ENCODE measurements around the gene PLCB3. TPM values are rescaled to one million over a fixed set of nuclear protein-coding genes. Genes with fewer than 3 reads are reported as not detected.
A peak's percentile ranks its signal among the peaks of the same experiment; 100 is the strongest.

The PLCB3 gene
- total RNA-seq, 1 donor = 3.7 TPM

DNA sequence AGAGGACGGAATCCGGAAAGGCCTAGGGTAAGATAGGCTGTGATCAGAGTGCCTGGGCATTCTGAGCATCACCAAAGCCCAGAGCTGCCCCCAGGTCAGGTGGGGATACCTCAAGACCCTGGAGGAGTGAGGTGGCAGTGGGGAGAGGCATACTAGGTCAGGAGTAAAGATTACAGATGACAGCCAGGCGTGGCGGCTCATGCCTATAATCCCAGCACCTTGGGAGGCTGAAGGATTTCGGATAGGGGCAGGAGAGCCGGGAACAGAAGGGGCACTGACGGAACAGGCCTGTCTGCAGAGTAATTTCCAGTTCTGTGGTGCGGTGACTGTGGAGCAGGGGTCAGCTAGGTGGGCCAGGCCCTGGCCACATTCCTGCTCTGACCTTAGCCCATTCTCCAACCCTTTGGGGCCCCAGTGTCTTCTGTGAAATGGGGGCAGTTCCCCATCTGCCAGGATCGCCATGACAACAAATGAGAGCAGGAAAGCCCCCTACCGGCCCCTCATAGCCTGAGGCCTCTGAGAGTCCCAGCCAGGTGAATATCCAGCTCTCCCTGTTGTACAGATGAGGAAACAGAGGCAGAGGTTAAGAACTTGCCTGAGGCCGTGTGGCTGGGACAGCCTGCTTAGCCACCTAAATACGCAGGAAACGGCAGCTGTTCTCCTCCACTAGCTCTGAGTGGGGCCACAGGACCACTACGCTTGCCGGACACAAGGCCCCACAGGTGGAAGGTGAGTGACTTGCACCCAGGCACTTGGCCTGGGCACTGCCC is 23.9 kb downstream of the PLCB3 start:
- H3K9me3 ChIP-seq (ENCODE audit: low read depth, low read length) = no peaks in the 10 kb centered on the region
- H3K4me3 ChIP-seq (ENCODE audit: low read length) = no peak overlapping the region
- no peaks in the 10 kb centered on the region for H3K27me3 ChIP-seq (ENCODE audit: insufficient read depth, low read length)
- peaks cover 15% of the 10 kb centered on the region for H3K4me1 ChIP-seq (ENCODE audit: insufficient read depth, low read length)

DNA sequence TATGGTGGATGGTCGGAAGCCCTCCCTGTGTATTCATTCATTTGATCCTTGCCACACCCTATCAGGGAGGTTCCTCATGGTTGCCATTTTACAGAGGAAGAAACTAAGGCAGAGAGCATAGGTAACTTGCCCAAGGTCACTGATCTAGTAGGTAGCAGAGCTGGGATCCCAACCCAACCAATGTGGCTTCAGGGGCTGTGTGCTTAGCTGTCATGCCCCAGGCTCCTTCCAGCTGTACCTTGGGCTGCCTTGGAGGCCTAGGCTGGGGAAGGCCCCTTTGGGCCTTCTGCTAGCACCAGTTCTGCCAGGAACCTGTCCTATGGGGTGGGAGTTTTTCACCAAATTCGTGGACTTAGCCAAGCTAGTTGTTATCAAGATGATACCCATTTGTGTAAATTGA is 24.5 kb downstream of the PLCB3 start:
- H3K9me3 ChIP-seq (ENCODE audit: low read depth, low read length) = no peaks in the 10 kb centered on the region
- H3K4me1 ChIP-seq (ENCODE audit: insufficient read depth, low read length) = peaks cover 9% of the 10 kb centered on the region
- no peaks in the 10 kb centered on the region for H3K27me3 ChIP-seq (ENCODE audit: insufficient read depth, low read length)
- no peak overlapping the region for H3K4me3 ChIP-seq (ENCODE audit: low read length)

DNA sequence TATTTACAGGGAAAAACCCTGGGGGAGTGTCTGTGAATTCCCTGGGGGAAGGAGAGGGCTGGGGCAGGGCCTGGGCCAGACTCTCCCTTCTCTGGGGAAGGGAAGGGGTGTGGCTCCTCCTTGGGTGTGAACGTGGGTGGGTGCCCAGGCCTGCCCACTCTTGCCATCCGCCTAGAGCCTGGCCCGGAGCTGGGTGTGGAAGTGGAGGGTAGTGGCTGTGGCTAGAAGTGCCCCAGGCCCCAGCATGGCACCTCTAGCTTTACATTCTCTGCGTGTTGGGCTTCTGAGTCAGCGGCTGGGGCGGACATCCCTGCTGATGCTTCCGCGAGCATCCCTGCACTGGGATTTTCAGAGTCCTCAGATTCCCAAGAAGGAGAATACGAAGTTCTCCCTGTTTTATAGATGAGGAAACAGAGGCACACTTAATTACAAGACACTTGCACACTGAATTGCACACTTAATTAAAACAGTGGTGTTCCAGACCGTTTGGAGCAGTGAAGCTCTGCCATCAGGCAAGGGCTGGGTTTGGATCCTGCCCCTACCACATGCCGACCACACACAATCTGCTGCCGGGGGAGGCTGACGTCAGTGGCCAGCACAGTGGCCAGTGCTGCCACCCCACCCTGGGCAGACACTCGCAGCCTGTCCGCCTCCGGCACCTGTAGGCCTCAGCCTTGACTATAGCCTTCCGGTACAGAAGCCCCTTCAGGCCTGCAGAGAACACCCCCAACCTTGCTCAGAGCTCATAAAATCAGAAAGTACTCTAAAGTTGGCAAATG is 25.5 kb downstream of the PLCB3 start:
- Histone ChIP-seq H3K27me3 (ENCODE audit: insufficient read depth, low read length) (no peaks in the 10 kb centered on the region), H3K4me3 (ENCODE audit: low read length) (no peak overlapping the region), H3K9me3 (ENCODE audit: low read depth, low read length) (no peaks in the 10 kb centered on the region), H3K4me1 (ENCODE audit: insufficient read depth, low read length) (peaks cover 5% of the 10 kb centered on the region)

DNA sequence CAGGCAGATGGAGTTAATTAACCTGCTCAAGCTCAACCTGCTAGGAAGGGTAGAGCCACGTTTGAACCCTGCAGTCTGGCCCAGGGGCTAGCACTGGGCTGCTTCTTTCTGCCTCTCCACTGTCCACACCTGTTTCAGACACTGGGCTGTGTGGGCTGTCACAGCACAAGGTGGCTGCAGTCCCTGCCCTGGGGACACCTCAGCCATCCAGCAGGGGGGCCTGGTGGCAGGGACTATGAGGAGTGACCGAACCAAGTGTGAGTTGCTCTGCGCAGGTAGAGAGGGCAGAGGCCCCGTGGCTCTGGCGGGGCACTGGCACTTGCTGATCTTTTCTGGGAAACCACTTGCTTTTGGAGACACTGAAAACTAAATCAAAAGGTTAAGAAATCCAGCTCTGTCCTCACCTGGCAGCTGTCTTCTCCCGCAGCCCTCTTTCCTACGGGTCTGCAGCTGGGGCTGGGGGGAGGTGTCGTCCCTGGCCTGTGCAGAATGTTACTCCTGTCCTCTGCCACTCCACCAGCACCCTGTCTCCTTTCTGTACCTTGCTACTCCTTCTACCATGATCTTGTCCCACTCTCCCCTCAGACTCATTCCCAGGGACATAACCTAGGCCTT is 27.4 kb downstream of the PLCB3 start:
- Histone ChIP-seq H3K4me1 (ENCODE audit: insufficient read depth, low read length) (peaks cover 4% of the 10 kb centered on the region), H3K9me3 (ENCODE audit: low read depth, low read length) (no peaks in the 10 kb centered on the region), H3K4me3 (ENCODE audit: low read length) (no peak overlapping the region), H3K27me3 (ENCODE audit: insufficient read depth, low read length) (no peaks in the 10 kb centered on the region)

DNA sequence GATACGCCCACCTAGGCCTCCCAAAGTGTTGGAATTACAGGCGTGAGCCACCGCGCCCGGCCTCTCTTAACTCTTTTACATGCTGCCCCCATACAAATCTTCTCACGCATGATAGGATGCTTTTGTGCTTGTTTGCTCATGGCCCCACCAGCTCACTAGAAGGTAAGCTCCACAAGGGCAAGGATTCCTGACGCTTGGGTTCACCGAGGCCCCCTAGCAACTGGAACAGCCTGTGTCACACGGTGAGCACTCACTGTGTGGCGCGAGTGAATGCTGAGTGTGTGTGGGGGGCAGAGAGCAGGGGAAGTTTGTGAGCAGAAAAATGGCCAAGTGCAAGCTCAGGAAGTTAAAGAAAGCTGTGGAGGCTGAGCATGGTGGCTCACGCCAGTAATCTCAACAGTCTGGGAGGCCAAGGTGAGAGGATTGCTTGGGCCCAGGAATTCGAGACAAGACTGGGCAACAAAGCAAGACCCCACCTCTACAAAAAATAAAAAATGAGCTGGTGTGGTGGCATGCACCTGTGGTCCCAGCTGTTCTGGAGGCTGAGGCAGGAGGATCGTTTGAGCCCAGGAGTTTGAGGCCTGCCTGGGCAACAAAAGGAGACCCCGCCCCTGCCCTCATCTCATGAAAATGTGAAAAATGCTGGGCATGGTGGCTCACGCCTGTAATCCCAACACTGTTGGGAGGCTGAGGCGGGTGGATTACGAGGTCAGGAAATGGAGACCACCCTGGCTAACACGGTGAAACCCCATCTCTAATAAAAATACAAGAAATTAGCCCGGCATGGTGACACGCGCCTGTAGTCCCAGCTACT is 30.8 kb downstream of the PLCB3 start:
- peaks cover 19% of the 10 kb centered on the region for H3K4me1 ChIP-seq (ENCODE audit: insufficient read depth, low read length)
- no peak overlapping the region for H3K4me3 ChIP-seq (ENCODE audit: low read length)
- no peaks in the 10 kb centered on the region for H3K27me3 ChIP-seq (ENCODE audit: insufficient read depth, low read length)
- no peaks in the 10 kb centered on the region for H3K9me3 ChIP-seq (ENCODE audit: low read depth, low read length)

DNA sequence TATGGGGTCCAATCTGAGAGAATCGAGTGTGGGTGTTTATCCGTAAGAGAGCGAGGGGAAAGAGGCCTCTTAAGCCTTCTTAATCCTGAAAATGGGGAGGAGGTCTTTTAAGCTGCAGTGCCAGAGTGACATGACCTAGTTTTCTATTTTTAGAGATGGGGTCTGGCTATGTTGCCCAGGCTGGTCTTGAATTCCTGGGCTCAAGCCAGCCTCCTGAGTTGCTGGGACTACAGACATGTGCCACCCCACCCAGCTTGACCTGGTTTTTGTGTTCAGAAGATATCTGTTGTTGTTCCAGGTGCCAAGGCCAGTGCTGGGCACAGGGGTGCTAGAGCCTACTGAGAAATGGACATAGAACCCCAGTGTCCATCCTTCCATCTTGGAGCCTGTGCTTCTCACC is 31.8 kb downstream of the PLCB3 start:
- Histone ChIP-seq H3K4me1 (ENCODE audit: insufficient read depth, low read length) (peaks cover 19% of the 10 kb centered on the region), H3K9me3 (ENCODE audit: low read depth, low read length) (no peaks in the 10 kb centered on the region), H3K4me3 (ENCODE audit: low read length) (no peak overlapping the region), H3K27me3 (ENCODE audit: insufficient read depth, low read length) (no peaks in the 10 kb centered on the region)

DNA sequence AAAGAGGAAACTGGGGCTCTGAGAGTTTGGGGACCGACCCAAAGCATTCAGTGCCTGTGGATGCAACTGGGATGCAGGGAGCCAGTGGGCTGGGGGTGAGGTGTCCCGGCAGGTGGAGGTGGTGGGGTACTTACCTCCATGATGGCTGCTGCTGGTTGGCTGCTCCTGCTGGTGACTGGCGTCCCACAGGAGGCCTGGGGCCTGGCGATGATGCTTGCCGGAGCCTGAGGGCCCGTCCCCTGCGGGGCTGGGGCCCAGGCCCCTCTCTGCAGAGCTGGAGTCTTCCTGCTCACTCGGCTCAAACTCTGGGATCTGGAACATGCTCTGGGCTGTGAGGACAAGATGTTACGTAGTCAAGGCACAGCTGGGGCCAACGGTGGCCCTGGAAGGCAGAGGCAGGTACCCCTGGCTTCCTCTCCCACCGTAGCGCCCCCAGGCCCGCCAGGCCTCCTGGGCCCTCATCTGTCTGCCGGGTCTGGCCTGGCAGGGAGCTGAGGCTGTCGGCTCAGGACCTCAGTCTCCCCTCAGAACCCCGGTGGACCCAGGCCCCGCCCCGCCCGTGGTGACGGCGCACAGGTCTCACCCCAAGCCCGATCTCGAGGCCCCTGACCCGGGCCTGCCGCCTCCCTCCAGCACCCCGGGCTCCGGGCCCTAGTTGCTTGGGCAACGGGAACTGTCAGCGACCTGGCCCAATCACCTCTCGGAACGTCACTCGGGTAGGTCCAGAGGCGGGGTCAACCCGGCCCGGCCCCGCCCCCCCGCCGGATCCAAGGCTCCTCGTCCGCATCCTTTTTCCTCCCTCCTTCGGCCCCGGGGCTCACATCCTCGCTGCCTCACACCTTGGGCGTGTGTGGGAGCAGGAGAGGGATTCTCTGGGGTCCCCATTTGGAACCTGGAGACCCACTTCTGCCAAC is 33.0 kb downstream of the PLCB3 start, which contains the start of gene BAD:
TSS of gene BAD (minus strand) at position 618 of the 914 bp plus-strand sequence. CDS start at position 321, 297 bp downstream.
- peak within 1 kb of the TSS; percentile 77 for H3K4me3 ChIP-seq (ENCODE audit: low read length)
- peaks cover 19% of the 10 kb centered on the region for H3K4me1 ChIP-seq (ENCODE audit: insufficient read depth, low read length)
- no peaks in the 10 kb centered on the region for H3K9me3 ChIP-seq (ENCODE audit: low read depth, low read length)
- no peaks in the 10 kb centered on the region for H3K27me3 ChIP-seq (ENCODE audit: insufficient read depth, low read length)

DNA sequence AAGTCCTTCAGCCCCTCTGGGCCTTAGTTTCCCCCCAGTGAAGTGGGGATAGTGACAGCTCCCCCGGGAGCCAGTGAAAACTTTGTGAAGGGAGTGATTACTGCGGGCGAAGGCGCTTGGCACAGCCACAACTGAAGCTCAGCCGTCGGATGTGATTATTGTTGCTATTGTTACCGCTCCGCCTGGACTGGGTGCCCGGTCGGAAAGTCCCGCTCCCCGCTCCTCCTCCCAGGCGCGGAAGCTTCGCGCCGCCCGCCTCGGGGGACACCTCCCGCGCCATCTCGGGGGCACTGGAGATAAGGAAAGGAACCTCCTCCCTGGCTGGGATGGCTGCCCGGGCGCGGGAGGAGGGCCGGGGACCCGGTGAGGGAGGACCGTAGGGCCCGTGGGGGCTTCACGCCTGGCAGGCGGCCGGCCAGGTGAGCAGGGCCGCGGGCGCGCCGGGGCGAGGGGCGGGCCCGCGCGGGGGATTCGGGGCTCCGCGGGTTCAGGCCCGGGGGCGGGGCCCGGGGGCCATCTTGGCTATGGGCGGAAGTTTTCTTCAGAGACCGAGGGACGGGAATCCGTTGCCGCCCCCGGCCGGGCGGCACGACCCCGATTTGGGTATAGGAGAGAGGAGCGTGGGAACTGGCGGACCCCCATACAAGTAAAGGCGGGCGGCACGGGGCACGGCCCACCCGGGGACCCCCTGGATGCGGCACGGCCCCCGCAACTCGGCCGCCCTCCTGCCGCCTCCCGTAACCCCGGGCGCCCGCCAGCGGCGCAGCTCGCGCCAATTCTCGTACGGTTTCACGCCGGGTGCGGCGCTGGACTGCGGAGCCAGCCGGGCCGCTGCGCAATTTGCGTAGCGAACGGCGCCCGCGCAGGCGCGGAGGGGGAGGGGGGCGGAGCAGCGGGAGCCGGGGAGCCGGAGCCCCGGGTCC is 33.9 kb downstream of the PLCB3 start, which contains the start of gene GPR137:
TSS of gene GPR137 (plus strand) at position 887 of the 923 bp plus-strand sequence. CDS start 677 bp downstream, outside the sequence.
- Histone ChIP-seq H3K4me1 (ENCODE audit: insufficient read depth, low read length) (peaks cover 19% of the 10 kb centered on the region), H3K4me3 (ENCODE audit: low read length) (peak within 1 kb of the TSS; percentile 77), H3K9me3 (ENCODE audit: low read depth, low read length) (no peaks in the 10 kb centered on the region), H3K27me3 (ENCODE audit: insufficient read depth, low read length) (peaks cover 3% of the 10 kb centered on the region)

DNA sequence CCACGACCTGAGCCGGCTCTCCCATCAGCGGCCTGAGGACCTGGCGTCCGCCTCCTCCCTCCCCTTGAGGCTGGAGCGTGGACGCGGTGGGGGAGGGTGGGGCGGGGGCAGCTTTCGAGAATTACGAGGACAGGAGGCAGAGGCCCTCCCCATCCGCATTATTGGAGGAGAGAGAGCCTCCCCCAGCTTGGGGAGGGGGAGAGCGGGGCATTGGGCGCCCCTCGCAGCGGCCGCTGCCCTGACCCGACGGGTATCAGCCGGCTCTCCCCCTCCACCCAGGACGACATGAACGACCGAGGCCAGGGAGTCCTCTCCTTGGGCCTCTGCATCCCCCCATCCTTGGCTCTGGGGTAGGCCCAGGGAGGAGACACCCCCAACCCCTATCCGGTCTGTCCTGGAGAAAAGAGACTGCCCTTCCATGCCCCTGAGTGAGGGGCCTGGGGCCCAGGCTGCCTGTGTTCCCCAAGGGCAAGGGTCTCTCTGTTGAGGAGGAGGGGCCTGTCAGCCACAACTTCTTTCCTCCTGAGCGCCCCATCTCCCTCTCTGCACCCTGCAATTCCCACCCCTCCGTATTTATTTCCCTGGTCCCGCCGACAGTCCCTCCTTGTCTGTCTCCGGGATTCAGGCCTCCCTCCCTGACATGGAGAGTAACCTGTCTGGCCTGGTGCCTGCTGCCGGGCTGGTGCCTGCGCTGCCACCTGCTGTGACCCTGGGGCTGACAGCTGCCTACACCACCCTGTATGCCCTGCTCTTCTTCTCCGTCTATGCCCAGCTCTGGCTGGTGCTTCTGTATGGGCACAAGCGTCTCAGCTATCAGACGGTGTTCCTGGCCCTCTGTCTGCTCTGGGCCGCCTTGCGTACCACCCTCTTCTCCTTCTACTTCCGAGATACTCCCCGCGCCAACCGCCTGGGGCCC is 34.8 kb downstream of the PLCB3 start:
- H3K9me3 ChIP-seq (ENCODE audit: low read depth, low read length) = no peaks in the 10 kb centered on the region
- H3K4me1 ChIP-seq (ENCODE audit: insufficient read depth, low read length) = peaks cover 19% of the 10 kb centered on the region
- peaks cover 12% of the 10 kb centered on the region for H3K27me3 ChIP-seq (ENCODE audit: insufficient read depth, low read length)
- H3K4me3 ChIP-seq (ENCODE audit: low read length) = peak overlapping the region; percentile 77

DNA sequence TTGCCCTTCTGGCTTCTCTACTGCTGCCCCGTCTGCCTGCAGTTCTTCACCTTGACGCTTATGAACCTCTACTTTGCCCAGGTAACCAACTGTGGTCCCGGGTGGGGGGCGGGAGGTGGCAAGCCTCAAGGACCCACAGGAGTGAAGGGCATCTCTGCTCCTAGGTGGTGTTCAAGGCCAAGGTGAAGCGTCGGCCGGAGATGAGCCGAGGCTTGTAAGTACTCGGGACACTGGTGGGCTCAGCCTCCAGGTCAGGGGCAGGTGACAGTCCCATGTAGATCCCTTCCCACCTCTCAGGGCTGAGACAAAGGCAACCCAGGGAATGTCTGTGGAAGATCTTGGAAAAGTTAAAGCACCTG is 35.5 kb downstream of the PLCB3 start:
- Histone ChIP-seq H3K9me3 (ENCODE audit: low read depth, low read length) (no peaks in the 10 kb centered on the region), H3K4me3 (ENCODE audit: low read length) (no peak overlapping the region), H3K27me3 (ENCODE audit: insufficient read depth, low read length) (peaks cover 15% of the 10 kb centered on the region), H3K4me1 (ENCODE audit: insufficient read depth, low read length) (peaks cover 25% of the 10 kb centered on the region)

DNA sequence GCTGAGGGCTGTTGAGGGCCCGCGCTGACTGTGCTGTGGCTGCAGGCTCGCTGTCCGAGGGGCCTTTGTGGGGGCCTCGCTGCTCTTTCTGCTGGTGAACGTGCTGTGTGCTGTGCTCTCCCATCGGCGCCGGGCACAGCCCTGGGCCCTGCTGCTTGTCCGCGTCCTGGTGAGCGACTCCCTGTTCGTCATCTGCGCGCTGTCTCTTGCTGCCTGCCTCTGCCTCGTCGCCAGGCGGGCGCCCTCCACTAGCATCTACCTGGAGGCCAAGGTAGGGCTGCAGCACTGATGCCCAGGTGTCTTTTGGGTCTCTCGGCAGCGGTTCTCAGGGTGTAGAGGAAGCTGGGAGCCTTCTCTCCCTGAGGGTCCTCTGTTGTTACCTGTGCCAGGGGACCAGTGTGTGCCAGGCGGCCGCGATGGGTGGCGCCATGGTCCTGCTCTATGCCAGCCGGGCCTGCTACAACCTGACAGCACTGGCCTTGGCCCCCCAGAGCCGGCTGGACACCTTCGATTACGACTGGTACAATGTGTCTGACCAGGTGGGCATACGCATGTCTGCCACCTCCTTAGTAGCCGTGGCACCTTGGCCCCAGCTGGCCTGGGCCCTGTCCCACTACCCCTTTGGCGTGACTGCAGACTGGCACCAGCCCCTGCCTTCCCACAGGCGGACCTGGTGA is 36.5 kb downstream of the PLCB3 start:
- Histone ChIP-seq H3K27me3 (ENCODE audit: insufficient read depth, low read length) (peaks cover 21% of the 10 kb centered on the region), H3K4me1 (ENCODE audit: insufficient read depth, low read length) (peaks cover 35% of the 10 kb centered on the region), H3K4me3 (ENCODE audit: low read length) (no peak overlapping the region), H3K9me3 (ENCODE audit: low read depth, low read length) (no peaks in the 10 kb centered on the region)

DNA sequence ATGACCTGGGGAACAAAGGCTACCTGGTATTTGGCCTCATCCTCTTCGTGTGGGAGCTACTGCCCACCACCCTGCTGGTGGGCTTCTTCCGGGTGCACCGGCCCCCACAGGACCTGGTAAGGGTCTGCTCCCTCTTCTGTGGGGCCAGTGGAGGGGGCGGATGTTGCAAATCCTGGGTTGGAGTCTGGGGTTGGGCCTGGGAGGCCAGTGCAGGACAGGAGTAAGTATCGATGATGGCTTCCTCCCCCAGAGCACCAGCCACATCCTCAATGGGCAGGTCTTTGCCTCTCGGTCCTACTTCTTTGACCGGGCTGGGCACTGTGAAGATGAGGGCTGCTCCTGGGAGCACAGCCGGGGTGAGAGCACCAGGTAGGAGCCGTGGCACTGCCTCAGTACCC is 37.0 kb downstream of the PLCB3 start:
- Histone ChIP-seq H3K4me3 (ENCODE audit: low read length) (no peak overlapping the region), H3K4me1 (ENCODE audit: insufficient read depth, low read length) (peaks cover 34% of the 10 kb centered on the region), H3K27me3 (ENCODE audit: insufficient read depth, low read length) (peaks cover 26% of the 10 kb centered on the region), H3K9me3 (ENCODE audit: low read depth, low read length) (no peaks in the 10 kb centered on the region)

Data from mononuclear cell (primary cell).